ENCODE measurements around the gene AHNAK.
A peak's percentile ranks its signal among the peaks of the same experiment; 100 is the strongest.

The AHNAK gene

GRCh38 chr11:62534779-62535545 is 11.6 kb downstream of the AHNAK start:
- Histone ChIP-seq H3K9me3 (ENCODE audit: control insufficient read depth, insufficient read depth, low read length) (no peaks in the 10 kb centered on the region), H3K27me3 (ENCODE audit: control insufficient read depth, insufficient read depth, low read length) (no peaks in the 10 kb centered on the region), H3K9ac (ENCODE audit: low read depth, low read length) (no peak overlapping the region), H3K4me3 (ENCODE audit: low read depth, low read length) (no peak overlapping the region), H3K4me1 (ENCODE audit: control insufficient read depth, insufficient read depth, low read length) (no peaks in the 10 kb centered on the region), H3K36me3 (ENCODE audit: control insufficient read depth, insufficient read depth, low read length) (peaks cover 7% of the 10 kb centered on the region)

- Histone ChIP-seq H3K27me3 (ENCODE audit: control insufficient read depth, insufficient read depth, low read length) (no peaks in the 10 kb centered on the region), H3K36me3 (ENCODE audit: control insufficient read depth, insufficient read depth, low read length) (peaks cover 7% of the 10 kb centered on the region), H3K9me3 (ENCODE audit: control insufficient read depth, insufficient read depth, low read length) (no peaks in the 10 kb centered on the region), H3K4me3 (ENCODE audit: low read depth, low read length) (no peak overlapping the region), H3K4me1 (ENCODE audit: control insufficient read depth, insufficient read depth, low read length) (no peaks in the 10 kb centered on the region), H3K9ac (ENCODE audit: low read depth, low read length) (no peak overlapping the region)
Measured at GRCh38 chr11:62532096-62532495, 14.5 kb downstream of the AHNAK start.

GRCh38 chr11:62516736-62517371 is 29.8 kb downstream of the AHNAK start:
- Histone ChIP-seq H3K4me3 (ENCODE audit: low read depth, low read length) (no peak overlapping the region), H3K9ac (ENCODE audit: low read depth, low read length) (no peak overlapping the region), H3K4me1 (ENCODE audit: control insufficient read depth, insufficient read depth, low read length) (no peaks in the 10 kb centered on the region), H3K36me3 (ENCODE audit: control insufficient read depth, insufficient read depth, low read length) (no peaks in the 10 kb centered on the region), H3K27me3 (ENCODE audit: control insufficient read depth, insufficient read depth, low read length) (no peaks in the 10 kb centered on the region), H3K9me3 (ENCODE audit: control insufficient read depth, insufficient read depth, low read length) (no peaks in the 10 kb centered on the region)

DNA sequence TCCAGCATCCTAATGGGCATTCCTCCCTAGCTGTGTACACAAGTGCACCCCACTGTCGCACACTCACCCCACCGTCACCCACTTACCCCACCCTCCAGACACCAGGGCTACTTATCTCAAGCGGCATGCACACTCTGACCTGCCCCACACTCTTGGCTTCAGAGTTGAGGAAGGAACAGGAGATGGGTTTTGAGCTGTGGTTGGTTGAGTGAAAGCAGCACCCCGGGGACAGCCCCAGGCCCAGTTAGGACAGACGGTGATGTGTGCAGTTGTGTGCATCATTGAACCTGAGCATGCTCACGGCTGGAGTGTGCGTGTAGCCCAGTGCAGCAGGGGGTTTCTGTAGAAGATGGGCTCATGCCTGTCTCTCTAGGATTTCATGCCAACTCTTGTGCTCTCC is 32.5 kb downstream of the AHNAK start:
- Histone ChIP-seq H3K9ac (ENCODE audit: low read depth, low read length) (no peak overlapping the region), H3K27me3 (ENCODE audit: control insufficient read depth, insufficient read depth, low read length) (no peaks in the 10 kb centered on the region), H3K4me3 (ENCODE audit: low read depth, low read length) (no peak overlapping the region), H3K36me3 (ENCODE audit: control insufficient read depth, insufficient read depth, low read length) (no peaks in the 10 kb centered on the region), H3K9me3 (ENCODE audit: control insufficient read depth, insufficient read depth, low read length) (no peaks in the 10 kb centered on the region), H3K4me1 (ENCODE audit: control insufficient read depth, insufficient read depth, low read length) (no peaks in the 10 kb centered on the region)

GRCh38 chr11:62513626-62514025 is 33.0 kb downstream of the AHNAK start:
- Histone ChIP-seq H3K4me3 (ENCODE audit: low read depth, low read length) (no peak overlapping the region), H3K9me3 (ENCODE audit: control insufficient read depth, insufficient read depth, low read length) (no peaks in the 10 kb centered on the region), H3K36me3 (ENCODE audit: control insufficient read depth, insufficient read depth, low read length) (no peaks in the 10 kb centered on the region), H3K4me1 (ENCODE audit: control insufficient read depth, insufficient read depth, low read length) (peaks cover 4% of the 10 kb centered on the region), H3K27me3 (ENCODE audit: control insufficient read depth, insufficient read depth, low read length) (no peaks in the 10 kb centered on the region), H3K9ac (ENCODE audit: low read depth, low read length) (no peak overlapping the region)

DNA sequence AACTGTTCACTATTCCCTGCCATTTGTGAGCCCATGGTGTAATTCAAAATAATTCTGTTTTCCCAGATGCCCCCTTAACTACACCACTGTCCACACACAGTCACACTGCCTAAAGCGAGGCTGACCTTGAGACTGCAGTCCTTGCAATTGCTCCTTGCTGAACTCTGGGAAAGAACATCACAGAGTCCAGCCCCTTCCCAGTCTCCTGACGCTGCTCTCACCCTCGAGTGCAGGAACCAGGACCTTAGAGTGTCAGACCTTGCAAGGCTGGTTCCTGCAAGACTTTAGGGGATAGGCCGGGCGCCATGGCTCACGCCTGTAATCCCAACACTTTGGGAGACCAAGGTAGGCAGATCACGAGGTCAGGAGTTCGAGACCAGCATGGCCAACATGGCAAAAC is 33.6 kb downstream of the AHNAK start:
- Histone ChIP-seq H3K4me1 (ENCODE audit: control insufficient read depth, insufficient read depth, low read length) (peaks cover 4% of the 10 kb centered on the region), H3K4me3 (ENCODE audit: low read depth, low read length) (no peak overlapping the region), H3K9me3 (ENCODE audit: control insufficient read depth, insufficient read depth, low read length) (no peaks in the 10 kb centered on the region), H3K27me3 (ENCODE audit: control insufficient read depth, insufficient read depth, low read length) (no peaks in the 10 kb centered on the region), H3K36me3 (ENCODE audit: control insufficient read depth, insufficient read depth, low read length) (no peaks in the 10 kb centered on the region), H3K9ac (ENCODE audit: low read depth, low read length) (no peak overlapping the region)

- Histone ChIP-seq H3K4me1 (ENCODE audit: control insufficient read depth, insufficient read depth, low read length) (peaks cover 13% of the 10 kb centered on the region), H3K4me3 (ENCODE audit: low read depth, low read length) (no peak overlapping the region), H3K27me3 (ENCODE audit: control insufficient read depth, insufficient read depth, low read length) (peaks cover 2% of the 10 kb centered on the region), H3K36me3 (ENCODE audit: control insufficient read depth, insufficient read depth, low read length) (no peaks in the 10 kb centered on the region), H3K9ac (ENCODE audit: low read depth, low read length) (no peak overlapping the region), H3K9me3 (ENCODE audit: control insufficient read depth, insufficient read depth, low read length) (no peaks in the 10 kb centered on the region)
Measured at GRCh38 chr11:62508336-62509058, 38.1 kb downstream of the AHNAK start.

- Histone ChIP-seq H3K9me3 (ENCODE audit: control insufficient read depth, insufficient read depth, low read length) (no peaks in the 10 kb centered on the region), H3K36me3 (ENCODE audit: control insufficient read depth, insufficient read depth, low read length) (no peaks in the 10 kb centered on the region), H3K27me3 (ENCODE audit: control insufficient read depth, insufficient read depth, low read length) (peaks cover 2% of the 10 kb centered on the region), H3K4me3 (ENCODE audit: low read depth, low read length) (no peak overlapping the region), H3K4me1 (ENCODE audit: control insufficient read depth, insufficient read depth, low read length) (peaks cover 13% of the 10 kb centered on the region), H3K9ac (ENCODE audit: low read depth, low read length) (no peak overlapping the region)
Measured at GRCh38 chr11:62507125-62507422, 39.5 kb downstream of the AHNAK start.

DNA sequence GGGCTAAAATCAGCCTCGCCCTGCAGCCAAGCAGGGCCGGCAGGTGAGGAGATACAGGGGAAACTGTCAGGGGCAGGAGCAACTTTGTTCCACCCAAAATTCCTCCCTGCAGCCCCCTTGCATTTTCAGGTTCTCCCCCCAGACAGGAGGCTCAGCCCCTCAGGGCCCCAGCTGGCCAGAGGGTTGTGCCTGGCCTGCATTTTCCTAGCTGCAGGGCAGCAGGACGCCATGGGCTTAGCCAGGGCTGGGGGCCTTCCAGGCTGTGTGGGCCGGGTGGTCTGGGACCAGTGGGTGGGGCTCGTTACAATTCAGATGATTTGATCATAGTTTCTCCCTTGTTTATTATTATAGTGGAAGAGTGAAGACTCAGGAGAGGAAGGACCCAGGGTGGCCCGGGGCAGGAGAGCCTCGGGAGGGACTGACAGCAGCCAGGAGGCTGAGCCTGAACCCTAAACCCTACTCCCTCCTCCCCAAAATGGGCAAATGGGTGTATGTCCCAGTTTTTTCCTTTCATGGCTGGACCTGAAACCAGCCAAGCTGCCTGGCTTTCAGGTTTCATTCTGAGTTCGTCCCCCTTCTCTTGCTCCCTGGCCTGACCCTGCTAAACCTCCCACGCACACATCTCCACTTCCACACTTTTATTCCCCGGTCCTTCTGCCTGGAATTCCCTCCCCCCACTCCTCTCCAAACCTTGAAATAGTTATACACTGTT is 40.0 kb downstream of the AHNAK start:
- H3K9me3 ChIP-seq (ENCODE audit: control insufficient read depth, insufficient read depth, low read length) = no peaks in the 10 kb centered on the region
- no peak overlapping the region for H3K4me3 ChIP-seq (ENCODE audit: low read depth, low read length)
- H3K9ac ChIP-seq (ENCODE audit: low read depth, low read length) = no peak overlapping the region
- H3K36me3 ChIP-seq (ENCODE audit: control insufficient read depth, insufficient read depth, low read length) = no peaks in the 10 kb centered on the region
- peaks cover 13% of the 10 kb centered on the region for H3K4me1 ChIP-seq (ENCODE audit: control insufficient read depth, insufficient read depth, low read length)
- peaks cover 2% of the 10 kb centered on the region for H3K27me3 ChIP-seq (ENCODE audit: control insufficient read depth, insufficient read depth, low read length)

GRCh38 chr11:62505440-62506091 is 41.0 kb downstream of the AHNAK start:
- Histone ChIP-seq H3K27me3 (ENCODE audit: control insufficient read depth, insufficient read depth, low read length) (peaks cover 2% of the 10 kb centered on the region), H3K36me3 (ENCODE audit: control insufficient read depth, insufficient read depth, low read length) (no peaks in the 10 kb centered on the region), H3K9ac (ENCODE audit: low read depth, low read length) (no peak overlapping the region), H3K4me1 (ENCODE audit: control insufficient read depth, insufficient read depth, low read length) (peaks cover 16% of the 10 kb centered on the region), H3K9me3 (ENCODE audit: control insufficient read depth, insufficient read depth, low read length) (no peaks in the 10 kb centered on the region), H3K4me3 (ENCODE audit: low read depth, low read length) (peak overlapping the region; percentile 66)

GRCh38 chr11:62505059-62505439 is 41.6 kb downstream of the AHNAK start:
- Histone ChIP-seq H3K9ac (ENCODE audit: low read depth, low read length) (no peak overlapping the region), H3K4me1 (ENCODE audit: control insufficient read depth, insufficient read depth, low read length) (peaks cover 16% of the 10 kb centered on the region), H3K4me3 (ENCODE audit: low read depth, low read length) (peak overlapping the region; percentile 66), H3K27me3 (ENCODE audit: control insufficient read depth, insufficient read depth, low read length) (peaks cover 2% of the 10 kb centered on the region), H3K9me3 (ENCODE audit: control insufficient read depth, insufficient read depth, low read length) (no peaks in the 10 kb centered on the region), H3K36me3 (ENCODE audit: control insufficient read depth, insufficient read depth, low read length) (no peaks in the 10 kb centered on the region)

Data from iPS-15b (cell line).